ENCODE data around the gene TMEM19. TPM values are rescaled to one million over a fixed set of nuclear protein-coding genes. Genes with fewer than 3 reads are reported as not detected.

Gene TMEM19
- total RNA-seq, 1 experiment from 2014 or later = 56.3 TPM

DNA sequence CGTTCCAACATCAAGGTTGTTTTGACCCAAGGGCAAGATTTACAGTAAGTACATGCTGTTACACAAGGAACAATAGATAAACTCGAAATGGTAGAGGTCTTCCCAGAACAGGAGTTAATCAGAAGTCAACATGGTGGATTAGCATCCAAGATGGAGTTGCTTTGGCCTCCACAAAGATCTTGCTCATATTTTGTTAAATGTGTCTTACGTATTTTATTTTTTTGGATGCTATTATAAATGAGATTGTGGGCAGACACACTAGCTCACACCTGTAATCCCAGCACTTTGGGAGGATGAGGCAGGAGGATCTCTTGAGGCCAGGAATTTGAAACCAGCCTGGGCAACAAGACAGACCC, 46.5 kb downstream of the TMEM19 start:
- ChIA-PET CTCF (interaction anchor here (1.0 kb wide), 1 partner anchor 14 kb away, joined by 3 read pairs; no protein-coding TSS in a partner anchor), POLR2A (ENCODE audit: low non-redundant PET) (interaction anchor here (0.6 kb wide), 1 partner anchor 969 kb away, joined by 5 read pairs; no protein-coding TSS in a partner anchor)
- DNase-seq (ENCODE audit: low spot score) = no peak
- TF ChIP-seq, protein P1, sequence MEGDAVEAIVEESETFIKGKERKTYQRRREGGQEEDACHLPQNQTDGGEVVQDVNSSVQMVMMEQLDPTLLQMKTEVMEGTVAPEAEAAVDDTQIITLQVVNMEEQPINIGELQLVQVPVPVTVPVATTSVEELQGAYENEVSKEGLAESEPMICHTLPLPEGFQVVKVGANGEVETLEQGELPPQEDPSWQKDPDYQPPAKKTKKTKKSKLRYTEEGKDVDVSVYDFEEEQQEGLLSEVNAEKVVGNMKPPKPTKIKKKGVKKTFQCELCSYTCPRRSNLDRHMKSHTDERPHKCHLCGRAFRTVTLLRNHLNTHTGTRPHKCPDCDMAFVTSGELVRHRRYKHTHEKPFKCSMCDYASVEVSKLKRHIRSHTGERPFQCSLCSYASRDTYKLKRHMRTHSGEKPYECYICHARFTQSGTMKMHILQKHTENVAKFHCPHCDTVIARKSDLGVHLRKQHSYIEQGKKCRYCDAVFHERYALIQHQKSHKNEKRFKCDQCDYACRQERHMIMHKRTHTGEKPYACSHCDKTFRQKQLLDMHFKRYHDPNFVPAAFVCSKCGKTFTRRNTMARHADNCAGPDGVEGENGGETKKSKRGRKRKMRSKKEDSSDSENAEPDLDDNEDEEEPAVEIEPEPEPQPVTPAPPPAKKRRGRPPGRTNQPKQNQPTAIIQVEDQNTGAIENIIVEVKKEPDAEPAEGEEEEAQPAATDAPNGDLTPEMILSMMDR (conservative IDR thresholded peaks at IDR 0.05; ENCODE audit: low read depth, low read length) = no peak
- TF ChIP-seq EZH2 (IDR thresholded peaks at IDR 0.05; ENCODE audit: borderline replicate concordance, low read depth, low read length, poor library complexity, severe bottlenecking) = no peak
- intact Hi-C loops (cut with micrococcal nuclease; ENCODE audit: unreplicated experiment) = no loop called here
- Histone ChIP-seq H3K27me3 (replicated peaks; ENCODE audit: insufficient read depth, low read depth, low read length, poor library complexity) (no peaks in the 10 kb centered on the region), H3K36me3 (ENCODE audit: insufficient read depth, low read length, poor library complexity, severe bottlenecking) (no peaks in the 10 kb centered on the region), H3K27ac (ENCODE audit: low read depth, low read length, poor library complexity, severe bottlenecking) (no peak overlapping the region), H3K4me3 (ENCODE audit: low read depth, low read length, poor library complexity, severe bottlenecking) (no peak overlapping the region), H3K9me3 (ENCODE audit: low read depth, low read length, poor library complexity, severe bottlenecking) (no peaks in the 10 kb centered on the region), H3K4me1 (ENCODE audit: insufficient read depth, low read length, poor library complexity, severe bottlenecking) (no peaks in the 10 kb centered on the region)
- BruUV-seq (replicated peaks) = no TSS peak

DNA sequence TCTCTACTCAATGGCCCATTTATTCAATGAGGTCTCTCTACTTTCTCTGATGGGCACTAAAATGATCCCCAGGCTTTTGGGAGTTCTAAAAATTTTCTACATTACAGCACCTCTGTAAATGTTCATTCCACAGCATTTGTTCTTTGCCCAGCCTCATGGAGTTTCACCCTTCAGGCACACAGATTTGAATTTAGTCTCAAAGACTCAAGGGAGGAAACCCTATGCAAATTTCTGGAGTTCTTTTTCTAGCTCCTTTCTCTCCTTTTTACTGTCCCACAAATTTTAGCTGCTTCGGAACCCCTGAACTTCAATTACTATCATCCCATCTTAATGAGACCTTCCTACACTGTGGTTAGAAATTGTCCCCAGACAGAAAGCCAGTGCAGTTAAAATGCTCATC, 51.3 kb downstream of the TMEM19 start:
- CTCF ChIA-PET = no interaction called here
- H3K4me1 ChIP-seq (ENCODE audit: insufficient read depth, low read length, poor library complexity, severe bottlenecking) = no peaks in the 10 kb centered on the region
- POLR2A ChIA-PET (ENCODE audit: low non-redundant PET) = no interaction called here
- no peak overlapping the region for H3K4me3 ChIP-seq (ENCODE audit: low read depth, low read length, poor library complexity, severe bottlenecking)
- TF ChIP-seq EZH2 (IDR thresholded peaks at IDR 0.05; ENCODE audit: borderline replicate concordance, low read depth, low read length, poor library complexity, severe bottlenecking) = no peak
- TF ChIP-seq, protein P1 (conservative IDR thresholded peaks at IDR 0.05; ENCODE audit: low read depth, low read length) = no peak
- DNase-seq (ENCODE audit: low spot score) = no peak
- BruUV-seq (replicated peaks) = no TSS peak
- no peaks in the 10 kb centered on the region for H3K27me3 ChIP-seq (replicated peaks; ENCODE audit: insufficient read depth, low read depth, low read length, poor library complexity)
- no peaks in the 10 kb centered on the region for H3K36me3 ChIP-seq (ENCODE audit: insufficient read depth, low read length, poor library complexity, severe bottlenecking)
- intact Hi-C loops (cut with micrococcal nuclease; ENCODE audit: unreplicated experiment) = no loop called here
- no peak overlapping the region for H3K27ac ChIP-seq (ENCODE audit: low read depth, low read length, poor library complexity, severe bottlenecking)
- no peaks in the 10 kb centered on the region for H3K9me3 ChIP-seq (ENCODE audit: low read depth, low read length, poor library complexity, severe bottlenecking)

DNA sequence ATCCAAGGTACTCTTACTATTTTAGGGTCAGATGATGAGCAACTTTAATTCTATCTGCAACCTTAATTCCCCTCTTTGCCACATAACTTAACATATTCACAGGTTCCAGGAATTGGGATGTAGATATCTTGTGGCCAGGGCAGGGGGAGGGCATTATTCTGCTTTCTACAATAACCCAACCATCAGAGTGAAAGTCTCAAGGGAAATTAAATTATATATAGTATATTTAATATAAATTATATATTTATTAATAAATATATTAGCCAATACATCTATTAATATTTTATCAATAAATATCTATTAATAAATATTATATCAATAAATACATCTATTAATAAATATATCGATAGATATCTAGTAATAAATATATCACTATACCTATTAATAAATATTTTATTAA, 57.1 kb downstream of the TMEM19 start:
- TF ChIP-seq EZH2 (IDR thresholded peaks at IDR 0.05; ENCODE audit: borderline replicate concordance, low read depth, low read length, poor library complexity, severe bottlenecking) = no peak
- TF ChIP-seq, protein P1 (conservative IDR thresholded peaks at IDR 0.05; ENCODE audit: low read depth, low read length) = no peak
- Histone ChIP-seq H3K9me3 (ENCODE audit: low read depth, low read length, poor library complexity, severe bottlenecking) (no peaks in the 10 kb centered on the region), H3K27me3 (replicated peaks; ENCODE audit: insufficient read depth, low read depth, low read length, poor library complexity) (no peaks in the 10 kb centered on the region), H3K4me3 (ENCODE audit: low read depth, low read length, poor library complexity, severe bottlenecking) (no peak overlapping the region), H3K36me3 (ENCODE audit: insufficient read depth, low read length, poor library complexity, severe bottlenecking) (no peaks in the 10 kb centered on the region), H3K4me1 (ENCODE audit: insufficient read depth, low read length, poor library complexity, severe bottlenecking) (peaks cover 9% of the 10 kb centered on the region), H3K27ac (ENCODE audit: low read depth, low read length, poor library complexity, severe bottlenecking) (no peak overlapping the region)
- no TSS peak for BruUV-seq (replicated peaks)
- ChIA-PET POLR2A (ENCODE audit: low non-redundant PET) (no interaction called here), CTCF (no interaction called here)
- no peak for DNase-seq (ENCODE audit: low spot score)
- intact Hi-C loops (cut with micrococcal nuclease; ENCODE audit: unreplicated experiment) = loop anchor here (10.0 kb wide), 1 partner anchor 188 kb away; no protein-coding TSS in a partner anchor
